22Rv1 (cell line): Measurements from ENCODE around the gene RNF150.

Experiments used
- CTCF ChIP-seq: fragments of 450-650 bp; IDR thresholded peaks from 2 replicates; pipeline ENCODE4 v1.5.1; 2017; ENCODE audit warnings: mild to moderate bottlenecking
- ZFX ChIP-seq: fragments of 450-650 bp; IDR thresholded peaks from 2 replicates; pipeline ENCODE4 v1.6.1; 2017; ENCODE audit warnings: antibody characterized with exemption, borderline replicate concordance

GRCh38 chr4:140867356-140867755 lies 265.9 kb downstream of the RNF150 start:
- TF ChIP-seq CTCF (no peak), ZFX (no peak)
